CD4-positive, alpha-beta memory T cell (primary cell): ENCODE measurements around the gene TROAP. TPM values are rescaled to one million over a fixed set of nuclear protein-coding genes. Genes with fewer than 3 reads are reported as not detected.

Source experiments
- CTCF ChIA-PET: fragments of 350-600 bp; sonication (Branson Sonifier 250); formaldehyde crosslinking; loops from one replicate; lab custom pipeline; 2021; ENCODE audit warnings: inconsistent platforms; ENCODE audit not compliant: partially characterized antibody; lab: Charles Lee
- POLR2A ChIA-PET: fragments of 350-600 bp; sonication (Branson Sonifier 250); formaldehyde crosslinking; loops from one replicate; lab custom pipeline; 2021; ENCODE audit not compliant: partially characterized antibody; lab: Charles Lee
- DNase-seq, 5 donors: peaks; one replicate each; pipeline versions ENCODE4 v3.0.0 to v3.0.0-alpha.2; 2020 to 2022; ENCODE audit warnings: mixed read lengths in 1 of 5
- H3K27ac ChIP-seq: one replicate; pipeline ENCODE4 v1.7.0; 2013; ENCODE audit warnings: low read depth, low read length
- H3K27me3 ChIP-seq: 2 replicates; pipeline ENCODE4 v1.7.0; 2013; ENCODE audit warnings: mild to moderate bottlenecking, low read length, moderate library complexity; ENCODE audit not compliant: insufficient read depth
- H3K36me3 ChIP-seq: 2 replicates; pipeline ENCODE4 v1.7.0; 2013; ENCODE audit warnings: mild to moderate bottlenecking, low read length, moderate library complexity; ENCODE audit not compliant: insufficient read depth
- H3K4me1 ChIP-seq: 2 replicates; pipeline ENCODE4 v1.7.0; 2013; ENCODE audit warnings: mild to moderate bottlenecking, low read length, moderate library complexity; ENCODE audit not compliant: insufficient read depth
- H3K4me3 ChIP-seq, 2 donors: one replicate each; pipeline ENCODE4 v1.7.0; 2013; ENCODE audit warnings: low read length in 2 of 2, mild to moderate bottlenecking in 1 of 2
- H3K9me3 ChIP-seq, 2 donors: one replicate each; pipeline ENCODE4 v1.7.0; 2013; ENCODE audit warnings: low read length in 2 of 2, control low read depth in 1 of 2; ENCODE audit not compliant: control insufficient read depth in 1 of 2
- H3K27ac Mint-ChIP-seq, 7 donors: one replicate each; pipeline ENCODE4 v1.8.0; 2020 to 2021; ENCODE audit warnings: mixed read lengths in 7 of 7, mild to moderate bottlenecking in 6 of 7, inconsistent platforms in 3 of 7, moderate library complexity in 3 of 7
- H3K27me3 Mint-ChIP-seq, 2 donors: one replicate each; pipeline ENCODE4 v1.8.0; 2020 to 2021; ENCODE audit warnings: mixed read lengths in 2 of 2
- H3K36me3 Mint-ChIP-seq, 2 donors: one replicate each; pipeline ENCODE4 v1.8.0; 2020 to 2021; ENCODE audit warnings: mixed read lengths in 2 of 2, inconsistent platforms in 1 of 2, mild to moderate bottlenecking in 1 of 2
- H3K4me1 Mint-ChIP-seq, 4 donors: one replicate each; pipeline ENCODE4 v1.8.0; 2020 to 2021; ENCODE audit warnings: mixed read lengths in 4 of 4, mild to moderate bottlenecking in 1 of 4
- H3K4me3 Mint-ChIP-seq, 8 donors: one replicate each; pipeline ENCODE4 v1.8.0; 2020 to 2021; ENCODE audit warnings: mixed read lengths in 8 of 8, mild to moderate bottlenecking in 7 of 8, moderate library complexity in 6 of 8, inconsistent platforms in 3 of 8
- H3K9me3 Mint-ChIP-seq, 8 donors: one replicate each; pipeline ENCODE4 v1.8.0; 2020 to 2021; ENCODE audit warnings: mixed read lengths in 8 of 8, mild to moderate bottlenecking in 5 of 8, inconsistent platforms in 3 of 8, moderate library complexity in 1 of 8
- intact Hi-C: fragments of 100-400 bp; cut with micrococcal nuclease; formaldehyde crosslinking; loops from one replicate; pipeline ENCODE4 v1.15.1; 2023
- polyA plus RNA-seq, 2 donors: library from polyadenylated mRNA; unstranded; fragments of 300-500 nt; fragmentation: Illumina TruSeq; gene quantifications; one replicate each; pipeline ENCODE4 v1.2.3, GENCODE V29; 2021
- total RNA-seq, 2 experiments: library from RNA; stranded (reverse); gene quantifications; one replicate each; pipeline ENCODE4 v1.2.3, GENCODE V29; 2021

Gene TROAP
- total and polyA plus RNA-seq, 4 experiments from 2014 or later = 0.26 to 0.80 (median 0.63) TPM; not detected in 1

DNA sequence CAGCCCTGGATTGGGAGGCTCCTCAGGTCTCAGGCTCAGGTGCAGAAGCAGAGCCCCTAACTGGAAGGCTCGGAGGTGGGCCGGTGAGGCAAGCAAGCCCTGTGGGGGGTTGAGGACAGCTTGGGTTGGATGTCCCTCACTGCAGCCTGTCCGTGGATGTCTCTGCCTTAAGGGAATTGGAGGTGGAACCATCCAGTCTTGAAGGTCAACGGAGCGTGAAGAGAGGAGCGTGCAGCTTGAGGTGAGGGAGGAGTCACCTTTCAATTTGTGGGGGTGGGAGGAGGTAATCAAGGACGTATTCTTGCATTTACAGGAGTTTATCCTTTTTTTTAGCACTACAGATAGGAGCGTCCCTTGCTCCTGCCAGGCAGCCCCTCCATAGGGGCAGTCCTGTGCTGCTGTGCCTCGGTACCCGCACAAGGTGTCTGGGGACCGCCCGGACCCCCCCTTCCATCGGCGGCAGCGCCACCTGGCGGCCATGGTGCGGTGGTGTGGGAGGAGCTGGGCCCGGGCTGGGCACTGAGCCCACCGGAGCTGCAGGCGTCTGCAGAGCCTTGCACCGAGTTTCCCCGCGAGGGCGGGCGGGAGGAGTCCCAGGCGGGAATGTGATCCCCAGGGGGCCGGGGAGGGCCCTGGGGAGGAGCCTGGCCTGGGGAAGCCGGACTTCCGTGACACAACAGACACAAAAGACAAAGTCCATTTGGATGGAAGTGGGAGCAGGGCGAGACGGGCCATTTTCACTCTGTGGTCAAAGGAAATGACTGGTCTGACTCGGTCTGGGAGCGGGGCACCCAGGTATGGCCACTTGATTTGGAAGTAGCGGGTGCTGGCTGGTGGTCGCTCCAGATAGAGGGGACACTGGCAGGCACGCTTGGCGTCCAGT, 24.5 kb downstream of the TROAP start:
- Histone ChIP-seq H3K9me3 (no peaks in the 10 kb centered on the region), H3K4me1 (peaks cover 44% of the 10 kb centered on the region), H3K27me3 (peaks cover 56% of the 10 kb centered on the region), H3K4me3 (peak overlapping the region; percentile 38 to 57), H3K27ac (no peak overlapping the region), H3K36me3 (no peaks in the 10 kb centered on the region)
- ChIA-PET CTCF (interaction anchor here (0.6 to 17.9 kb wide), 24 partner anchors 10 to 504 kb away, joined by 3 to 538 read pairs (median 5); partner anchors contain the start of genes C1QL4, PRPH, SPATS2 and TROAP), POLR2A (interaction anchor here (0.8 to 2.5 kb wide), 6 partner anchors 10 to 164 kb away, joined by 3 to 15 read pairs (median 3); partner anchors contain the start of genes C1QL4, SPATS2 and TROAP)
- peaks cover 25 to 46% of the 10 kb centered on the region in 2 donors for H3K27me3 Mint-ChIP-seq
- DNase-seq = peak; percentile 70 to 81 (median 75)
- peak overlapping the region; percentile 81 to 92 (median 87) for H3K4me3 Mint-ChIP-seq
- intact Hi-C loops = loop anchor here (1.0 kb wide), 1 partner anchor 59 kb away; no protein-coding TSS in a partner anchor
- H3K4me1 Mint-ChIP-seq = peaks cover 15 to 44% (median 32%) of the 10 kb centered on the region in 4 donors
- H3K9me3 Mint-ChIP-seq = no peaks in the 10 kb centered on the region
- H3K27ac Mint-ChIP-seq = peak overlapping the region in 2 of 7 donors; percentile 65 to 78
- H3K36me3 Mint-ChIP-seq = no peaks in the 10 kb centered on the region

DNA sequence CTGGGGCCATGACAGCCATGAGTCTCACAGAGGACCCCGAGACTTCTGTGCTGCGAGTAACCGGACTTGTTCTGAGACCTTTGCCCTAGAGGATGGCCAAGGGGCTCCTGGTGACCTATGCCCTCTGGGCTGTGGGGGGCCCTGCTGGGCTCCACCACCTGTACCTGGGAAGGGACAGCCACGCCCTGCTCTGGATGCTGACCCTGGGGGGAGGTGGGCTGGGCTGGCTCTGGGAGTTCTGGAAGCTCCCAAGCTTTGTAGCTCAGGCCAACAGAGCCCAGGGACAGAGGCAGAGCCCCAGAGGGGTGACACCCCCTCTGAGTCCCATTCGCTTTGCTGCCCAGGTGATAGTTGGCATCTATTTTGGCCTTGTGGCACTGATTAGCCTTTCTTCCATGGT, 25.7 kb downstream of the TROAP start:
- Mint-ChIP-seq H3K27me3 (peaks cover 24 to 42% of the 10 kb centered on the region in 2 donors), H3K4me1 (peaks cover 9 to 32% (median 22%) of the 10 kb centered on the region in 4 donors), H3K4me3 (peak overlapping the region in 3 of 8 donors; percentile 17 to 64 (median 29)), H3K9me3 (no peaks in the 10 kb centered on the region), H3K27ac (peak overlapping the region in 1 of 7 donors; percentile 19), H3K36me3 (no peaks in the 10 kb centered on the region)
- no peaks in the 10 kb centered on the region for H3K36me3 ChIP-seq
- H3K27ac ChIP-seq = no peak overlapping the region
- H3K4me3 ChIP-seq = no peak overlapping the region
- CTCF ChIA-PET = interaction anchor here (0.7 to 17.9 kb wide), 8 partner anchors 9 to 164 kb away, joined by 3 to 538 read pairs (median 32); partner anchors contain the start of genes C1QL4 and SPATS2
- POLR2A ChIA-PET = no interaction called here
- H3K4me1 ChIP-seq = peaks cover 32% of the 10 kb centered on the region
- peaks cover 52% of the 10 kb centered on the region for H3K27me3 ChIP-seq
- no peak for DNase-seq
- intact Hi-C loops = no loop called here
- H3K9me3 ChIP-seq = no peaks in the 10 kb centered on the region

GRCh38 chr12:49349266-49349665, 26.2 kb downstream of the TROAP start:
- DNase-seq = no peak
- peaks cover 9 to 27% (median 18%) of the 10 kb centered on the region in 4 donors for H3K4me1 Mint-ChIP-seq
- H3K27ac Mint-ChIP-seq = no peak overlapping the region
- Histone ChIP-seq H3K27me3 (peaks cover 50% of the 10 kb centered on the region), H3K4me3 (no peak overlapping the region), H3K36me3 (no peaks in the 10 kb centered on the region), H3K4me1 (peaks cover 28% of the 10 kb centered on the region), H3K9me3 (no peaks in the 10 kb centered on the region), H3K27ac (no peak overlapping the region)
- ChIA-PET CTCF (interaction anchor here (0.5 to 17.9 kb wide), 7 partner anchors 9 to 273 kb away, joined by 3 to 538 read pairs (median 48); partner anchors contain the start of gene C1QL4), POLR2A (no interaction called here)
- H3K36me3 Mint-ChIP-seq = no peaks in the 10 kb centered on the region
- H3K27me3 Mint-ChIP-seq = peaks cover 24 to 39% of the 10 kb centered on the region in 2 donors
- H3K9me3 Mint-ChIP-seq = no peaks in the 10 kb centered on the region
- peak overlapping the region in 2 of 8 donors; percentile 43 to 46 for H3K4me3 Mint-ChIP-seq
- intact Hi-C loops = no loop called here

DNA sequence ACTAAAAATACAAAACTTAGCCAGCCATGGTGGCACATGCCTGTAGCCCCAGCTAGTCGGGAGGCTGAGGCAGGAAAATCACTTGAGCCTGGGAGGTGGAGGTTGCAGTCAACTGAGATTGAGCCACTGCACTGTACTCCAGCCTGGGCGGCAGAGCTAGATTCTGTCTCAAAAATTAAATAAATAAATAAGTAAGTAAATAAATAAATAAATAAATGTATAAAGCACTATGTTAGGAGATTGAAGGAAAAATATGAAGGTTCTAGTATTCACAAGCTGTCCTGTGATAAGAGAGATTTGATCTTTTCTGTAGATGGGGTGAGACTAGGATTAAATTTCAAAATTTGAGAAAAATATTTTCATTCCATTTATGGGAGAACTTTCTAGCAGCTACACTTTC, 29.3 kb downstream of the TROAP start:
- Mint-ChIP-seq H3K36me3 (no peaks in the 10 kb centered on the region), H3K27ac (no peak overlapping the region), H3K4me1 (peaks cover under 1 to 2% (median 2%) of the 10 kb centered on the region in 4 donors), H3K9me3 (no peaks in the 10 kb centered on the region), H3K27me3 (peaks cover 17 to 33% of the 10 kb centered on the region in 2 donors), H3K4me3 (no peak overlapping the region)
- peaks cover 8% of the 10 kb centered on the region for H3K4me1 ChIP-seq
- no peak overlapping the region for H3K4me3 ChIP-seq
- H3K36me3 ChIP-seq = no peaks in the 10 kb centered on the region
- DNase-seq = no peak
- H3K27me3 ChIP-seq = peaks cover 29% of the 10 kb centered on the region
- no peaks in the 10 kb centered on the region for H3K9me3 ChIP-seq
- ChIA-PET POLR2A (no interaction called here), CTCF (interaction anchor here (1.3 to 17.9 kb wide), 5 partner anchors 9 to 160 kb away, joined by 6 to 538 read pairs (median 48); partner anchors contain the start of gene C1QL4)
- intact Hi-C loops = no loop called here
- no peak overlapping the region for H3K27ac ChIP-seq

- Mint-ChIP-seq H3K27me3 (peaks cover 22 to 30% of the 10 kb centered on the region in 2 donors), H3K4me3 (no peak overlapping the region), H3K27ac (no peak overlapping the region), H3K36me3 (no peaks in the 10 kb centered on the region), H3K9me3 (no peaks in the 10 kb centered on the region), H3K4me1 (peaks cover 0 to 5% (median 4%) of the 10 kb centered on the region in 4 donors)
- intact Hi-C loops = no loop called here
- Histone ChIP-seq H3K27me3 (peaks cover 14% of the 10 kb centered on the region), H3K9me3 (no peaks in the 10 kb centered on the region), H3K36me3 (no peaks in the 10 kb centered on the region), H3K27ac (no peak overlapping the region), H3K4me1 (no peaks in the 10 kb centered on the region), H3K4me3 (no peak overlapping the region)
- DNase-seq = no peak
- ChIA-PET CTCF (interaction anchor here (1.4 to 17.9 kb wide), 4 partner anchors 13 to 157 kb away, joined by 4 to 538 read pairs (median 48); partner anchors contain the start of gene SPATS2), POLR2A (no interaction called here)
Observed at GRCh38 chr12:49355913-49356312, 32.9 kb downstream of the TROAP start.

DNA sequence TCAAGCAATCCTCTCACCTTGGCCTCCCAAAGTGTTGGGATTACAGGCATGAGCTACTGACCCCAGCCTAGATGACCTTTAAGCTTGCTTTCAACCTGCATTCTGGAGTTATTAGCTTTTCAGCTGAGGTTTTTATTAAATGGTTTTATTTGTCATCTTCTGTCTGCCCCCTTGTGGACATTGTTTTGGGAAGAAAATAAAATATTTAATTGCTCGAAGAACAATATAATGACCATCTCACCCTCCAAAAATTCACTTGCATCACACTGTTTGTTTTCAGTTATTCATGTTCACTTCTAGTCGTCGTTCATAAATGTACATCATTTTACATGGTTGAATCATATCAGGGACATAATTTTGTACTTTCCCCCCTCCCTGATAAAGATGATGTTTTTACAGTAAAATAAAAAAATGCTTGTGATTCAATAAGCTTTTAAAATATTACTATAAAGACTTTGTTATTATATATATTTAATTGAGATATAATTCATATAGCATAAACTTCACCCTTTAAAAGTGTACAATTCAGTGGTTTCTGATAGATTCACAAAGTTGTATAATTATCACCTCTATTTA, 34.1 kb downstream of the TROAP start:
- ChIA-PET POLR2A (interaction anchor here (0.7 to 2.1 kb wide), 2 partner anchors 9 to 10 kb away, joined by 3 to 14 read pairs; partner anchors contain the start of gene SPATS2), CTCF (interaction anchor here (1.0 to 17.9 kb wide), 23 partner anchors 9 to 294 kb away, joined by 3 to 538 read pairs (median 6); partner anchors contain the start of genes C1QL4, DNAJC22, SPATS2 and TROAP)
- H3K9me3 ChIP-seq = no peaks in the 10 kb centered on the region
- H3K4me3 ChIP-seq = no peak overlapping the region
- peaks cover 0 to 5% (median 4%) of the 10 kb centered on the region in 4 donors for H3K4me1 Mint-ChIP-seq
- H3K4me1 ChIP-seq = no peaks in the 10 kb centered on the region
- no peaks in the 10 kb centered on the region for H3K36me3 ChIP-seq
- H3K27me3 Mint-ChIP-seq = peaks cover 22 to 29% of the 10 kb centered on the region in 2 donors
- H3K27ac ChIP-seq = no peak overlapping the region
- no peak overlapping the region for H3K4me3 Mint-ChIP-seq
- intact Hi-C loops = no loop called here
- H3K9me3 Mint-ChIP-seq = no peaks in the 10 kb centered on the region
- peaks cover 10% of the 10 kb centered on the region for H3K27me3 ChIP-seq
- H3K36me3 Mint-ChIP-seq = no peaks in the 10 kb centered on the region
- no peak for DNase-seq
- H3K27ac Mint-ChIP-seq = no peak overlapping the region
